ENCODE data around the gene PBLD. TPM values are rescaled to one million over a fixed set of nuclear protein-coding genes. Genes with fewer than 3 reads are reported as not detected.
"Not testable (repeated sequence)": the region's sequence is repeated elsewhere in the genome, so short reads cannot be mapped to it uniquely, and the experiment has no call there.

PBLD gene
- total RNA-seq, 1 experiment from 2014 or later: 4.9 TPM

DNA sequence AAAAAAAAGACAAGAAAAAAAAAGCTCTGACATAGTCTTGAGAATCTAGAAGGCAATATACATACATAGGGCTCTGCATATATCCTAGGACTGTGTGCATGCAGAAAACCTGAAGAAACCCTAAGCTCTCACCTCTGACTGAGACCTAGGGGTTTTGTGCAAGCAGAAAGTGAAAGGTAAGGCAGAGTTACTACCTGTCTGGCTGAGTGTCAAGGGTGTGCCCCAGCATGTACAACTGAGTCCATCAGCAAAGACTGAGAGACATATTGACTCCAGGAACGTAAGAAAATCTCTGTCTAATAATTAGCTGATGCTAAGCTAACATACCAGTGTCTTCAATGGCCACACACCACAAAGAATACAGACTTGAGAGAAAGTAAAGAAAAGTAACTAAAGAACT lies 17.1 kb downstream of the PBLD start:
- Histone ChIP-seq H3K27ac (ENCODE audit: low read depth, low read length, poor library complexity, severe bottlenecking) (no peak overlapping the region), H3K27me3 (replicated peaks; ENCODE audit: insufficient read depth, low read depth, low read length, poor library complexity) (no peaks in the 10 kb centered on the region), H3K36me3 (ENCODE audit: insufficient read depth, low read length, poor library complexity, severe bottlenecking) (no peaks in the 10 kb centered on the region), H3K4me1 (ENCODE audit: insufficient read depth, low read length, poor library complexity, severe bottlenecking) (no peaks in the 10 kb centered on the region), H3K4me3 (ENCODE audit: low read depth, low read length, poor library complexity, severe bottlenecking) (no peak overlapping the region), H3K9me3 (ENCODE audit: low read depth, low read length, poor library complexity, severe bottlenecking) (no peaks in the 10 kb centered on the region)
- no peak for DNase-seq (ENCODE audit: low spot score)
- intact Hi-C loops (cut with micrococcal nuclease; ENCODE audit: unreplicated experiment): no loop called here
- no peak for TF ChIP-seq EZH2 (IDR thresholded peaks at IDR 0.05; ENCODE audit: borderline replicate concordance, low read depth, low read length, poor library complexity, severe bottlenecking)
- TF ChIP-seq, protein P1, sequence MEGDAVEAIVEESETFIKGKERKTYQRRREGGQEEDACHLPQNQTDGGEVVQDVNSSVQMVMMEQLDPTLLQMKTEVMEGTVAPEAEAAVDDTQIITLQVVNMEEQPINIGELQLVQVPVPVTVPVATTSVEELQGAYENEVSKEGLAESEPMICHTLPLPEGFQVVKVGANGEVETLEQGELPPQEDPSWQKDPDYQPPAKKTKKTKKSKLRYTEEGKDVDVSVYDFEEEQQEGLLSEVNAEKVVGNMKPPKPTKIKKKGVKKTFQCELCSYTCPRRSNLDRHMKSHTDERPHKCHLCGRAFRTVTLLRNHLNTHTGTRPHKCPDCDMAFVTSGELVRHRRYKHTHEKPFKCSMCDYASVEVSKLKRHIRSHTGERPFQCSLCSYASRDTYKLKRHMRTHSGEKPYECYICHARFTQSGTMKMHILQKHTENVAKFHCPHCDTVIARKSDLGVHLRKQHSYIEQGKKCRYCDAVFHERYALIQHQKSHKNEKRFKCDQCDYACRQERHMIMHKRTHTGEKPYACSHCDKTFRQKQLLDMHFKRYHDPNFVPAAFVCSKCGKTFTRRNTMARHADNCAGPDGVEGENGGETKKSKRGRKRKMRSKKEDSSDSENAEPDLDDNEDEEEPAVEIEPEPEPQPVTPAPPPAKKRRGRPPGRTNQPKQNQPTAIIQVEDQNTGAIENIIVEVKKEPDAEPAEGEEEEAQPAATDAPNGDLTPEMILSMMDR (conservative IDR thresholded peaks at IDR 0.05; ENCODE audit: low read depth, low read length): no peak
- BruUV-seq (replicated peaks): no TSS peak
- ChIA-PET POLR2A (ENCODE audit: low non-redundant PET) (no interaction called here), CTCF (no interaction called here)

DNA sequence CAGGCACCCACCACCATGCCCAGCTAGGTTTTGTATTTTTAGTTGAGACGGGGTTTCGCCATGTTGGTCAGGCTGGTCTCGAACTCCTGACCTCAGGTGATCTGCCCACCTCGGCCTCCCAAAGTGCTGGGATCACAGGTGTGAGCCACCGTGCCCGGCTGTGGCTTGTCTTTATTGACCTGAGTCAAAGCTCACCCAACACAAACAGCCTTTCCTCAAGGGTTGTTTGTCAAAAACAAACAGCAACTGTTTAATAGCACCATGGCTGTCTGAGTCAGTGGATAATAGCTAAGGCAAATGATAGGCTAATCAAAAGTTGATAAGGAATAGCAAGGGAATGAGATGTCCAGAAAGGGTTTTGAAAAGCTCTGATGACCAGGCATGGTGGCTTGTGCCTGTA lies 17.8 kb downstream of the PBLD start:
- BruUV-seq (replicated peaks); CTCF ChIA-PET; H3K9me3 ChIP-seq (ENCODE audit: low read depth, low read length, poor library complexity, severe bottlenecking); H3K27ac ChIP-seq (ENCODE audit: low read depth, low read length, poor library complexity, severe bottlenecking); H3K27me3 ChIP-seq (replicated peaks; ENCODE audit: insufficient read depth, low read depth, low read length, poor library complexity); POLR2A ChIA-PET (ENCODE audit: low non-redundant PET); DNase-seq (ENCODE audit: low spot score); intact Hi-C loops (cut with micrococcal nuclease; ENCODE audit: unreplicated experiment); H3K36me3 ChIP-seq (ENCODE audit: insufficient read depth, low read length, poor library complexity, severe bottlenecking); H3K4me3 ChIP-seq (ENCODE audit: low read depth, low read length, poor library complexity, severe bottlenecking); H3K4me1 ChIP-seq (ENCODE audit: insufficient read depth, low read length, poor library complexity, severe bottlenecking): not testable (repeated sequence)

DNA sequence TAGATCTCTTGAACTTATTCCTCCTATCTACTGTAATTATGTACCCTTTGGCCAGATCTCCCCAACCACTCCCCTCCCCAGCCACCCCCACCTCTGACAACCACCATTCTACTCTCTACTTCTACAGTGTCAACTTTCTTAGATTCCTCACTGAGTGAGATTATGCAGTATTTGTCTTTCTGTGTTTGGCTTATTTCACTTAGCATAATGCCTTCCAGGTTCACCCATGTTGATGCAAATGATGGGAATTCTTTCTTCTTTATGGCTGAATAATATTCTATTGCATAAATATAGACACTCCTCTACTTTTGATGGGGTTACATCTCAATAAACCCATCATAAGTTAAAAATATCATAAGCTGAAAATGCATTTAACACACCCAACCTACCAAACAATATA lies 22.2 kb downstream of the PBLD start:
- no peaks in the 10 kb centered on the region for H3K4me1 ChIP-seq (ENCODE audit: insufficient read depth, low read length, poor library complexity, severe bottlenecking)
- ChIA-PET POLR2A (ENCODE audit: low non-redundant PET) (no interaction called here), CTCF (no interaction called here)
- no peak overlapping the region for H3K4me3 ChIP-seq (ENCODE audit: low read depth, low read length, poor library complexity, severe bottlenecking)
- intact Hi-C loops (cut with micrococcal nuclease; ENCODE audit: unreplicated experiment): no loop called here
- no peak for DNase-seq (ENCODE audit: low spot score)
- H3K36me3 ChIP-seq (ENCODE audit: insufficient read depth, low read length, poor library complexity, severe bottlenecking): no peaks in the 10 kb centered on the region
- no peak overlapping the region for H3K27ac ChIP-seq (ENCODE audit: low read depth, low read length, poor library complexity, severe bottlenecking)
- no peaks in the 10 kb centered on the region for H3K9me3 ChIP-seq (ENCODE audit: low read depth, low read length, poor library complexity, severe bottlenecking)
- no TSS peak for BruUV-seq (replicated peaks)
- TF ChIP-seq, protein P1 (conservative IDR thresholded peaks at IDR 0.05; ENCODE audit: low read depth, low read length): no peak
- no peak for TF ChIP-seq EZH2 (IDR thresholded peaks at IDR 0.05; ENCODE audit: borderline replicate concordance, low read depth, low read length, poor library complexity, severe bottlenecking)
- H3K27me3 ChIP-seq (replicated peaks; ENCODE audit: insufficient read depth, low read depth, low read length, poor library complexity): no peaks in the 10 kb centered on the region

DNA sequence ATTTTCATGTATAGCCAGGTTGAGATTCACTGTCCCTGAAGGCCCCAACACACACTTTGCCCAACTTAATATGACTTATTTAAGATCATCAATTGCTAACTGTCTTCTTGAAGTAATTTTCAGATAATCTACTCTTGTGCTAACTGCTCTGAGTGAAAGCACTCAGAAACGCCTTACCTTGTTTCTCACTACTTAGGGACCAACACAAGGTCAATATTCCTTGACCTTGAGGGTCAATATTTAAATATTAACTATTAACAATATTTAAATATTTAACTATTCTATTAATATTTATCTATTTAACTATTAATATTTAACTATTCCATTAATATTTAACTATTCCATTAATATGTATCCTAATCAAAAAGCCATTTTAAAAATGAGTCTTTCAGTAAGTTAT lies 26.9 kb downstream of the PBLD start:
- TF ChIP-seq, protein P1 (conservative IDR thresholded peaks at IDR 0.05; ENCODE audit: low read depth, low read length): no peak
- no peak for TF ChIP-seq EZH2 (IDR thresholded peaks at IDR 0.05; ENCODE audit: borderline replicate concordance, low read depth, low read length, poor library complexity, severe bottlenecking)
- no peaks in the 10 kb centered on the region for H3K36me3 ChIP-seq (ENCODE audit: insufficient read depth, low read length, poor library complexity, severe bottlenecking)
- H3K4me3 ChIP-seq (ENCODE audit: low read depth, low read length, poor library complexity, severe bottlenecking): no peak overlapping the region
- intact Hi-C loops (cut with micrococcal nuclease; ENCODE audit: unreplicated experiment): no loop called here
- H3K27me3 ChIP-seq (replicated peaks; ENCODE audit: insufficient read depth, low read depth, low read length, poor library complexity): no peaks in the 10 kb centered on the region
- POLR2A ChIA-PET (ENCODE audit: low non-redundant PET): no interaction called here
- no peak for DNase-seq (ENCODE audit: low spot score)
- no TSS peak for BruUV-seq (replicated peaks)
- H3K9me3 ChIP-seq (ENCODE audit: low read depth, low read length, poor library complexity, severe bottlenecking): no peaks in the 10 kb centered on the region
- CTCF ChIA-PET: no interaction called here
- H3K4me1 ChIP-seq (ENCODE audit: insufficient read depth, low read length, poor library complexity, severe bottlenecking): no peaks in the 10 kb centered on the region
- no peak overlapping the region for H3K27ac ChIP-seq (ENCODE audit: low read depth, low read length, poor library complexity, severe bottlenecking)

Measured in A673 (cell line).